ENCODE measurements around the gene PXYLP1. TPM values are rescaled to one million over a fixed set of nuclear protein-coding genes. Genes with fewer than 3 reads are reported as not detected.

PXYLP1 gene
- total and polyA plus RNA-seq, 4 donors: 3.8 to 29.6 (median 12.5) TPM

GRCh38 chr3:141286856-141287255, 55.2 kb downstream of the PXYLP1 start:
- H3K9me3 ChIP-seq (ENCODE audit: control insufficient read depth, low read length): no peaks in the 10 kb centered on the region
- H3K4me1 ChIP-seq (ENCODE audit: control insufficient read depth in 1 of 2, insufficient read depth in 2 of 2, low read length in 2 of 2): no peaks in the 10 kb centered on the region
- DNase-seq: no peak
- ATAC-seq (ENCODE audit: low FRiP score): no peak
- 92 to 93% methylated on average over 14 of the region's 14 CpGs for WGBS, 2 donors
- no peaks in the 10 kb centered on the region for H3K27me3 ChIP-seq (ENCODE audit: control insufficient read depth in 1 of 2, insufficient read depth in 2 of 2, low read length in 1 of 2)
- no peak overlapping the region for H3K4me3 ChIP-seq (ENCODE audit: low read length in 2 of 2)
- H3K27ac ChIP-seq (ENCODE audit: low read depth in 1 of 2, low read length in 2 of 2): no peak overlapping the region
- intact Hi-C loops (cut with DNase I): no loop called here
- H3K36me3 ChIP-seq (ENCODE audit: control insufficient read depth in 1 of 2, insufficient read depth in 2 of 2, low read length in 1 of 2): peaks cover 0 to 2% of the 10 kb centered on the region in 2 donors

GRCh38 chr3:141287326-141287725, 55.7 kb downstream of the PXYLP1 start:
- intact Hi-C loops (cut with DNase I): no loop called here
- ATAC-seq (ENCODE audit: low FRiP score): no peak
- Histone ChIP-seq H3K27me3 (ENCODE audit: control insufficient read depth in 1 of 2, insufficient read depth in 2 of 2, low read length in 1 of 2) (no peaks in the 10 kb centered on the region), H3K4me1 (ENCODE audit: control insufficient read depth in 1 of 2, insufficient read depth in 2 of 2, low read length in 2 of 2) (no peaks in the 10 kb centered on the region), H3K27ac (ENCODE audit: low read depth in 1 of 2, low read length in 2 of 2) (no peak overlapping the region), H3K9me3 (ENCODE audit: control insufficient read depth, low read length) (no peaks in the 10 kb centered on the region), H3K4me3 (ENCODE audit: low read length in 2 of 2) (no peak overlapping the region), H3K36me3 (ENCODE audit: control insufficient read depth in 1 of 2, insufficient read depth in 2 of 2, low read length in 1 of 2) (peaks cover 0 to 2% of the 10 kb centered on the region in 2 donors)
- 74 to 77% methylated on average over 9 of the region's 9 CpGs for WGBS, 2 donors
- no peak for DNase-seq

GRCh38 chr3:141288336-141288990, 56.8 kb downstream of the PXYLP1 start:
- no peak for DNase-seq
- 94 to 96% methylated on average over 7 of the region's 7 CpGs for WGBS, 2 donors
- intact Hi-C loops (cut with DNase I): no loop called here
- no peak for ATAC-seq (ENCODE audit: low FRiP score)
- Histone ChIP-seq H3K4me1 (ENCODE audit: control insufficient read depth in 1 of 2, insufficient read depth in 2 of 2, low read length in 2 of 2) (no peaks in the 10 kb centered on the region), H3K27me3 (ENCODE audit: control insufficient read depth in 1 of 2, insufficient read depth in 2 of 2, low read length in 1 of 2) (no peaks in the 10 kb centered on the region), H3K4me3 (ENCODE audit: low read length in 2 of 2) (no peak overlapping the region), H3K27ac (ENCODE audit: low read depth in 1 of 2, low read length in 2 of 2) (no peak overlapping the region), H3K36me3 (ENCODE audit: control insufficient read depth in 1 of 2, insufficient read depth in 2 of 2, low read length in 1 of 2) (peaks cover 0 to 2% of the 10 kb centered on the region in 2 donors), H3K9me3 (ENCODE audit: control insufficient read depth, low read length) (no peaks in the 10 kb centered on the region)

- H3K4me1 ChIP-seq (ENCODE audit: control insufficient read depth in 1 of 2, insufficient read depth in 2 of 2, low read length in 2 of 2): no peaks in the 10 kb centered on the region
- no peaks in the 10 kb centered on the region for H3K9me3 ChIP-seq (ENCODE audit: control insufficient read depth, low read length)
- no peak for ATAC-seq (ENCODE audit: low FRiP score)
- no peak for DNase-seq
- WGBS, 2 donors: 14 to 21% methylated on average over 2 of the region's 2 CpGs
- peak overlapping the region in 1 of 2 donors; percentile 46 for H3K27ac ChIP-seq (ENCODE audit: low read depth in 1 of 2, low read length in 2 of 2)
- H3K36me3 ChIP-seq (ENCODE audit: control insufficient read depth in 1 of 2, insufficient read depth in 2 of 2, low read length in 1 of 2): peaks cover 0 to 2% of the 10 kb centered on the region in 2 donors
- intact Hi-C loops (cut with DNase I): no loop called here
- no peaks in the 10 kb centered on the region for H3K27me3 ChIP-seq (ENCODE audit: control insufficient read depth in 1 of 2, insufficient read depth in 2 of 2, low read length in 1 of 2)
- H3K4me3 ChIP-seq (ENCODE audit: low read length in 2 of 2): no peak overlapping the region
Measured at GRCh38 chr3:141289228-141289772, 57.7 kb downstream of the PXYLP1 start.

- WGBS, 2 donors: 45 to 54% methylated on average over 12 of the region's 12 CpGs
- Histone ChIP-seq H3K27me3 (ENCODE audit: control insufficient read depth in 1 of 2, insufficient read depth in 2 of 2, low read length in 1 of 2) (no peaks in the 10 kb centered on the region), H3K36me3 (ENCODE audit: control insufficient read depth in 1 of 2, insufficient read depth in 2 of 2, low read length in 1 of 2) (peaks cover 0 to 2% of the 10 kb centered on the region in 2 donors), H3K27ac (ENCODE audit: low read depth in 1 of 2, low read length in 2 of 2) (peak overlapping the region in 1 of 2 donors; percentile 72), H3K4me3 (ENCODE audit: low read length in 2 of 2) (no peak overlapping the region), H3K9me3 (ENCODE audit: control insufficient read depth, low read length) (no peaks in the 10 kb centered on the region), H3K4me1 (ENCODE audit: control insufficient read depth in 1 of 2, insufficient read depth in 2 of 2, low read length in 2 of 2) (peaks cover 0 to 3% of the 10 kb centered on the region in 2 donors)
- intact Hi-C loops (cut with DNase I): no loop called here
- DNase-seq (no peak), ATAC-seq (ENCODE audit: low FRiP score) (peak; percentile 31)
Measured at GRCh38 chr3:141291559-141292355, 60.1 kb downstream of the PXYLP1 start.

GRCh38 chr3:141292356-141293058, 60.9 kb downstream of the PXYLP1 start:
- ATAC-seq (ENCODE audit: low FRiP score): peak; percentile 53

GRCh38 chr3:141294301-141294700, 62.7 kb downstream of the PXYLP1 start:
- H3K9me3 ChIP-seq (ENCODE audit: control insufficient read depth, low read length): no peaks in the 10 kb centered on the region
- no peaks in the 10 kb centered on the region for H3K36me3 ChIP-seq (ENCODE audit: control insufficient read depth in 1 of 2, insufficient read depth in 2 of 2, low read length in 1 of 2)
- peaks cover 0 to 3% of the 10 kb centered on the region in 2 donors for H3K4me1 ChIP-seq (ENCODE audit: control insufficient read depth in 1 of 2, insufficient read depth in 2 of 2, low read length in 2 of 2)
- H3K27ac ChIP-seq (ENCODE audit: low read depth in 1 of 2, low read length in 2 of 2): no peak overlapping the region
- DNase-seq: no peak
- no peak for ATAC-seq (ENCODE audit: low FRiP score)
- intact Hi-C loops (cut with DNase I): no loop called here
- 24 to 25% methylated on average over 3 of the region's 3 CpGs for WGBS, 2 donors
- H3K27me3 ChIP-seq (ENCODE audit: control insufficient read depth in 1 of 2, insufficient read depth in 2 of 2, low read length in 1 of 2): no peaks in the 10 kb centered on the region
- peak overlapping the region in 1 of 2 donors; percentile 1 for H3K4me3 ChIP-seq (ENCODE audit: low read length in 2 of 2)

More at GRCh38 chr3:141292356-141293058, 60.9 kb downstream of the PXYLP1 start:
- H3K27me3 ChIP-seq (ENCODE audit: control insufficient read depth in 1 of 2, insufficient read depth in 2 of 2, low read length in 1 of 2): no peaks in the 10 kb centered on the region
- intact Hi-C loops (cut with DNase I): no loop called here
- DNase-seq: no peak
- no peak overlapping the region for H3K4me3 ChIP-seq (ENCODE audit: low read length in 2 of 2)
- H3K27ac ChIP-seq (ENCODE audit: low read depth in 1 of 2, low read length in 2 of 2): peak overlapping the region in 1 of 2 donors; percentile 72
- no peaks in the 10 kb centered on the region for H3K9me3 ChIP-seq (ENCODE audit: control insufficient read depth, low read length)
- H3K36me3 ChIP-seq (ENCODE audit: control insufficient read depth in 1 of 2, insufficient read depth in 2 of 2, low read length in 1 of 2): peaks cover 0 to 2% of the 10 kb centered on the region in 2 donors
- H3K4me1 ChIP-seq (ENCODE audit: control insufficient read depth in 1 of 2, insufficient read depth in 2 of 2, low read length in 2 of 2): peaks cover 0 to 3% of the 10 kb centered on the region in 2 donors
- WGBS, 2 donors: 37 to 42% methylated on average over 19 of the region's 19 CpGs

- H3K9me3 ChIP-seq (ENCODE audit: control insufficient read depth, low read length): no peaks in the 10 kb centered on the region
- ATAC-seq (ENCODE audit: low FRiP score): no peak
- H3K4me1 ChIP-seq (ENCODE audit: control insufficient read depth in 1 of 2, insufficient read depth in 2 of 2, low read length in 2 of 2): peaks cover 0 to 3% of the 10 kb centered on the region in 2 donors
- H3K27ac ChIP-seq (ENCODE audit: low read depth in 1 of 2, low read length in 2 of 2): no peak overlapping the region
- H3K27me3 ChIP-seq (ENCODE audit: control insufficient read depth in 1 of 2, insufficient read depth in 2 of 2, low read length in 1 of 2): no peaks in the 10 kb centered on the region
- no peak for DNase-seq
- no peaks in the 10 kb centered on the region for H3K36me3 ChIP-seq (ENCODE audit: control insufficient read depth in 1 of 2, insufficient read depth in 2 of 2, low read length in 1 of 2)
- peak overlapping the region in 1 of 2 donors; percentile 10 for H3K4me3 ChIP-seq (ENCODE audit: low read length in 2 of 2)
- 5 to 15% methylated on average over 2 of the region's 2 CpGs for WGBS, 2 donors
- intact Hi-C loops (cut with DNase I): no loop called here
Measured at GRCh38 chr3:141294848-141295247, 63.2 kb downstream of the PXYLP1 start.
